K562 (cell line): ENCODE measurements around the gene SMCO1. TPM values are rescaled to one million over a fixed set of nuclear protein-coding genes. Genes with fewer than 3 reads are reported as not detected.

Experiments used
- ASH1L ChIP-seq: fragments of 450-650 bp; IDR thresholded peaks from 2 replicates; pipeline ENCODE4 v1.6.1; 2018; ENCODE audit warnings: borderline replicate concordance, mild to moderate bottlenecking, low read depth; ENCODE audit not compliant: partially characterized antibody
- CREBBP ChIP-seq: IDR thresholded peaks from one replicate; pipeline ENCODE4 v1.6.1; 2012; ENCODE audit warnings: low read depth, mild to moderate bottlenecking, control low read depth, inconsistent platforms, low read length
- EP300 ChIP-seq: IDR thresholded peaks from 2 replicates; pipeline ENCODE4 v1.6.1; 2012; ENCODE audit warnings: low read length, improper control_type of control experiment
- ESRRA ChIP-seq: fragments of 450-650 bp; IDR thresholded peaks from 2 replicates; pipeline ENCODE4 v1.6.1; 2014; ENCODE audit warnings: low read depth, mild to moderate bottlenecking, moderate library complexity, borderline replicate concordance
- FOXP1 ChIP-seq: sonication (generic); formaldehyde crosslinking; IDR thresholded peaks from 2 replicates; pipeline ENCODE4 v1.8.0; 2022; ENCODE audit warnings: mild to moderate bottlenecking, missing genetic modification reagents
- GABPB1 ChIP-seq: sonication (generic); formaldehyde crosslinking; IDR thresholded peaks from 2 replicates; pipeline ENCODE4 v1.8.0; 2022; ENCODE audit warnings: mild to moderate bottlenecking, missing genetic modification reagents
- KDM1A ChIP-seq, 2 experiments: fragments of 450-650 bp; IDR thresholded peaks; 2 replicates each; pipeline ENCODE4 v1.6.1; 2016; ENCODE audit warnings: mild to moderate bottlenecking in 2 of 2
- KDM2B ChIP-seq: fragments of 250-450 bp; sonication (Bioruptor Pico); IDR thresholded peaks from 2 replicates; pipeline ENCODE4 v1.8.0; 2021; ENCODE audit warnings: mild to moderate bottlenecking, moderate library complexity
- NR2C1 ChIP-seq, 2 experiments: fragments of 450-650 bp; IDR thresholded peaks; 2 replicates each; pipeline ENCODE4 v1.6.1; 2017; ENCODE audit warnings: mild to moderate bottlenecking in 2 of 2, antibody characterized with exemption in 1 of 2, inconsistent platforms in 1 of 2, missing compliant biosample characterization in 1 of 2, missing genetic modification characterization in 1 of 2
- PHTF2 ChIP-seq: fragments of 250-450 bp; sonication (Bioruptor Pico); IDR thresholded peaks from 2 replicates; pipeline ENCODE4 v1.5.0; 2021; ENCODE audit warnings: mild to moderate bottlenecking
- POU5F1 ChIP-seq: fragments of 150-350 bp; IDR thresholded peaks from 2 replicates; pipeline ENCODE4 v1.6.1; 2014; ENCODE audit warnings: borderline replicate concordance, low read length, low read depth, mild to moderate bottlenecking; ENCODE audit not compliant: partially characterized antibody
- RFX5 ChIP-seq: IDR thresholded peaks from 2 replicates; pipeline ENCODE4 v1.6.1; 2011; ENCODE audit warnings: low read depth, mild to moderate bottlenecking, improper control_type of control experiment, low read length
- SMAD4 ChIP-seq: fragments of 250-450 bp; sonication (Bioruptor Pico); conservative IDR thresholded peaks from 2 replicates; pipeline ENCODE4 v1.8.0; 2021; ENCODE audit warnings: inconsistent platforms, mild to moderate bottlenecking, moderate library complexity
- SNRNP70 ChIP-seq: fragments of 200-400 bp; formaldehyde crosslinking; optimal IDR thresholded peaks from 2 replicates; pipeline ENCODE3; 2017; ENCODE audit warnings: low read depth, low read length
- THRAP3 ChIP-seq: fragments of 450-650 bp; IDR thresholded peaks from 2 replicates; pipeline ENCODE4 v1.6.1; 2016; ENCODE audit warnings: mild to moderate bottlenecking, inconsistent platforms, borderline replicate concordance
- TRIM24 ChIP-seq, 2 experiments: fragments of 450-650 bp; IDR thresholded peaks; 2 replicates each; pipeline ENCODE4 v1.6.1; 2016
- ZBED1 ChIP-seq: IDR thresholded peaks from 2 replicates; pipeline ENCODE4 v1.6.1; 2014
- ZFPM2 ChIP-seq: fragments of 250-450 bp; sonication (Bioruptor Pico); IDR thresholded peaks from 2 replicates; pipeline ENCODE4 v1.5.1; 2022; ENCODE audit warnings: mild to moderate bottlenecking
- ZNF143 ChIP-seq: sonication (generic); formaldehyde crosslinking; IDR thresholded peaks from 2 replicates; pipeline ENCODE4 v1.9.0; 2022; ENCODE audit warnings: mild to moderate bottlenecking, missing genetic modification reagents
- ZNF224 ChIP-seq: sonication (generic); formaldehyde crosslinking; IDR thresholded peaks from 2 replicates; pipeline ENCODE4 v1.8.0; 2022; ENCODE audit warnings: mild to moderate bottlenecking, missing genetic modification reagents
- ZNF695 ChIP-seq: fragments of 450-650 bp; formaldehyde crosslinking; IDR thresholded peaks from 2 replicates; pipeline ENCODE4 v1.4.0; 2020; ENCODE audit warnings: mild to moderate bottlenecking, moderate library complexity
- polyA plus RNA-seq, 8 experiments: library from polyadenylated mRNA; depleted of rRNA in 4 of 8; stranded (reverse) in 5 of 8; unstranded in 3 of 8; fragments of >200 nt; fragmentation: Nextera tagmentation in 2 of 8; fragmentation: Illumina TruSeq in 1 of 8; extraction: Ambion mirVana in 2 of 8; extraction: Trizol in 1 of 8; gene quantifications; 2 replicates each; pipeline versions ENCODE4 v1.2.1 to v1.2.3, GENCODE V29; 2011 to 2014; ENCODE audit warnings: inconsistent platforms in 1 of 8, missing spikeins in 1 of 8
- total RNA-seq, 7 experiments: library from RNA; depleted of rRNA in 6 of 7; stranded (reverse); fragments of >200 nt in 6 of 7; fragmentation: Illumina TruSeq in 2 of 7; extraction: Trizol in 2 of 7; gene quantifications; 2 replicates each; pipeline versions ENCODE4 v1.2.1 to v1.2.3, GENCODE V29; 2011 to 2021; ENCODE audit warnings: low replicate concordance in 1 of 7
- TF ChIP-seq, protein P1 (sequence below): fragments of 250-450 bp; sonication (Bioruptor Pico); IDR thresholded peaks from 2 replicates; pipeline ENCODE4 v1.5.0; 2021; ENCODE audit warnings: mild to moderate bottlenecking, borderline replicate concordance
- TF ChIP-seq, protein P2 (sequence below): fragments of 250-450 bp; sonication (Bioruptor Pico); IDR thresholded peaks from 2 replicates; pipeline ENCODE4 v1.5.0; 2021
- TF ChIP-seq, protein P3 (sequence below), 2 experiments: IDR thresholded peaks; 2 replicates each; pipeline ENCODE4 v1.6.1; 2011; ENCODE audit warnings: borderline replicate concordance in 1 of 2, control low read depth in 1 of 2, low read depth in 1 of 2, low read length in 1 of 2, mild to moderate bottlenecking in 1 of 2, mixed read lengths in 1 of 2, moderate library complexity in 1 of 2; ENCODE audit not compliant: insufficient read depth in 1 of 2, insufficient read length in 1 of 2, poor library complexity in 1 of 2, severe bottlenecking in 1 of 2; ENCODE audit errors: extremely low read depth in 1 of 2

Gene SMCO1
- total and polyA plus RNA-seq, 9 of the 15 experiments (the other 6 are each of a cell fraction or from before 2014, with no cell fraction given), result 0.05 to 0.35 (median 0.12) TPM; not detected in 5

DNA sequence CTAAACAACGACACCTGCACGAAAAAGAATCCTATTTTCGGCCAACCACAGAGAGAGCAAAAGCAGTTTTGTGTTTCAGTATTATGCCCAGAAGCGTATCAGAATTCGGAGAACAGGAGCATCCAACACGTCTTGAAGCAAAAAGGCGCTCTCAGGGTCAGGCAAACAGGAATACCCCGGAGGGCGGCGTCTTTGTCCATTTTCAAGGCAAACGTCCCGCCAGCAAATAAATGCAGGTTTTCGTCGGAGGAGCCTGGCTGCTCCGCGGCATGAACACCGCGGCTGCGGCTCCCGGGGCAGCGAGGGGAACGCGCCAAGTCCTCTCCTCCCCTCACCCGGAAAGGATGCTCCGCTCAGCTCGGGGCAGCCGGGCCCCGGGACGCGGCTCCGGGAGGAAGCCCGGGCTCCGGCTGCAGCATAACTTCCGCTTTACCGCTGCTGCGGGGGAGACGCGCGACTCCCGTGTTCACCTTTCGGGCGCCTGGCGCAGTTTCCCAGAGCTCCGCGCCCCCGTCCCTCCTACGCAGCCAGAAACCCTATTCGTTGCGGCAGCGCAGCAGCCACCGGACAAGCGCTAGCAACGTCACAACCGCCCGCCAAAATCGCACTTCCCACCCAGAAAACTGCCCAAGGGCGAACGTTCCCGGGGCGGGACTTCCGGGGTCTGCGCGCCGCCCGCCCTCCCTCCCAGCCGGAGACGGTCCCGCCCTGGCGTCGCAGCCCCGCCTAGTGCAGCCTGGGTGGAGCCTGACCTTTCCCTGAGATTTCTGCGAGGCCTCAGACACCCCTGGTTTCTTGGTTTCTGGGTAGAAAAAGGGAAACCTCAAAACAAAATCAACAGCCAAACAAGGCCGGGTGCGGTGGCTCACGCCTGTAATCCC, 11.7 kb downstream of the SMCO1 start, which contains the start of gene RNF168 (continued):
- TF ChIP-seq, protein P1, sequence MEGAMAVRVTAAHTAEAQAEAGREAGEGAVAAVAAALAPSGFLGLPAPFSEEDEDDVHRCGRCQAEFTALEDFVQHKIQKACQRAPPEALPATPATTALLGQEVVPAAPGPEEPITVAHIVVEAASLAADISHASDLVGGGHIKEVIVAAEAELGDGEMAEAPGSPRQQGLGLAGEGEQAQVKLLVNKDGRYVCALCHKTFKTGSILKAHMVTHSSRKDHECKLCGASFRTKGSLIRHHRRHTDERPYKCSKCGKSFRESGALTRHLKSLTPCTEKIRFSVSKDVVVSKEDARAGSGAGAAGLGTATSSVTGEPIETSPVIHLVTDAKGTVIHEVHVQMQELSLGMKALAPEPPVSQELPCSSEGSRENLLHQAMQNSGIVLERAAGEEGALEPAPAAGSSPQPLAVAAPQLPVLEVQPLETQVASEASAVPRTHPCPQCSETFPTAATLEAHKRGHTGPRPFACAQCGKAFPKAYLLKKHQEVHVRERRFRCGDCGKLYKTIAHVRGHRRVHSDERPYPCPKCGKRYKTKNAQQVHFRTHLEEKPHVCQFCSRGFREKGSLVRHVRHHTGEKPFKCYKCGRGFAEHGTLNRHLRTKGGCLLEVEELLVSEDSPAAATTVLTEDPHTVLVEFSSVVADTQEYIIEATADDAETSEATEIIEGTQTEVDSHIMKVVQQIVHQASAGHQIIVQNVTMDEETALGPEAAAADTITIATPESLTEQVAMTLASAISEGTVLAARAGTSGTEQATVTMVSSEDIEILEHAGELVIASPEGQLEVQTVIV (CRISPR knock-in tag), result no peak
- TF ChIP-seq NR2C1 (IDR thresholded peaks at IDR 0.05) (peak; percentile 38; the same call in 1 of the 2 replicates), NR2C1 (tag; IDR thresholded peaks at IDR 0.05) (0 out of 2 replicates have a peak, but pooled peaks have one; percentile 9), ZBED1 (peak; percentile 65; the same call in 1 of the 2 replicates), ASH1L (no peak), POU5F1 (no peak), FOXP1 (CRISPR knock-in tag) (peak; percentile 21; the same call in 1 of the 2 replicates), KDM2B (peak; percentile 61; the same call in 1 of the 2 replicates), ZNF695 (CRISPR knock-in tag) (no peak), ESRRA (peak; percentile 94), EP300 (peak; percentile 68), GABPB1 (CRISPR knock-in tag) (peak; percentile 94), PHTF2 (CRISPR knock-in tag) (no peak), ZFPM2 (CRISPR knock-in tag) (no peak), ZNF224 (CRISPR knock-in tag) (no peak), RFX5 (no peak), ZNF143 (CRISPR knock-in tag) (peak; percentile 41; the same call in 1 of the 2 replicates), TRIM24 (IDR thresholded peaks at IDR 0.05) (peak in 1 of 2 experiments; percentile 64; a peak in 2 of 4 replicates), SNRNP70 (no peak), THRAP3 (no peak), KDM1A (IDR thresholded peaks at IDR 0.05) (0 out of 4 replicates have a peak, but pooled peaks of 1 of the 2 experiments have one; percentile 27), SMAD4 (CRISPR knock-in tag) (peak; percentile 91), CREBBP (no peak)
- TF ChIP-seq, protein P2, sequence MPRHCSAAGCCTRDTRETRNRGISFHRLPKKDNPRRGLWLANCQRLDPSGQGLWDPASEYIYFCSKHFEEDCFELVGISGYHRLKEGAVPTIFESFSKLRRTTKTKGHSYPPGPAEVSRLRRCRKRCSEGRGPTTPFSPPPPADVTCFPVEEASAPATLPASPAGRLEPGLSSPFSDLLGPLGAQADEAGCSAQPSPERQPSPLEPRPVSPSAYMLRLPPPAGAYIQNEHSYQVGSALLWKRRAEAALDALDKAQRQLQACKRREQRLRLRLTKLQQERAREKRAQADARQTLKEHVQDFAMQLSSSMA, result 0 out of 2 replicates have a peak, but pooled peaks have one; percentile 35
- TF ChIP-seq, protein P3, sequence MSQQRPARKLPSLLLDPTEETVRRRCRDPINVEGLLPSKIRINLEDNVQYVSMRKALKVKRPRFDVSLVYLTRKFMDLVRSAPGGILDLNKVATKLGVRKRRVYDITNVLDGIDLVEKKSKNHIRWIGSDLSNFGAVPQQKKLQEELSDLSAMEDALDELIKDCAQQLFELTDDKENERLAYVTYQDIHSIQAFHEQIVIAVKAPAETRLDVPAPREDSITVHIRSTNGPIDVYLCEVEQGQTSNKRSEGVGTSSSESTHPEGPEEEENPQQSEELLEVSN (IDR thresholded peaks at IDR 0.05; ENCODE audit: borderline replicate concordance in 1 of 2, extremely low read depth in 1 of 2, insufficient read depth in 1 of 2, insufficient read length in 1 of 2, low read depth in 1 of 2, low read length in 1 of 2, poor library complexity in 1 of 2, severe bottlenecking in 1 of 2), result peak; percentile 68 to 83
